GM23338 (cell line): ENCODE data around the gene FGA. TPM values are rescaled to one million over a fixed set of nuclear protein-coding genes. Genes with fewer than 3 reads are reported as not detected.

Experiments used
- ATAC-seq: fragments of 200-7000 bp; cut with Tn5 transposase; 3 replicates; pipeline ENCODE4 v1.9.1; 2020
- DNase-seq: peaks from one replicate; pipeline ENCODE4 v3.0.0-alpha.2; 2015; ENCODE audit warnings: low spot score
- H2AFZ ChIP-seq: fragments of 200-600 bp; sonication (generic); 2 replicates; pipeline ENCODE4 v1.8.0; 2016; ENCODE audit warnings: antibody characterized with exemption, mild to moderate bottlenecking, moderate library complexity
- H3F3A ChIP-seq: fragments of 200-600 bp; sonication (generic); replicated peaks from 2 replicates; pipeline ENCODE4 v1.8.0; 2017; ENCODE audit warnings: antibody characterized with exemption, mixed run types, low read depth
- H3K27ac ChIP-seq: fragments of 200-600 bp; sonication (generic); 2 replicates; pipeline ENCODE4 v1.6.1; 2016; ENCODE audit warnings: low read depth
- H3K27me3 ChIP-seq: fragments of 200-600 bp; sonication (generic); 2 replicates; pipeline ENCODE4 v1.8.0; 2016; ENCODE audit warnings: mild to moderate bottlenecking, mixed run types, moderate library complexity; ENCODE audit not compliant: insufficient read depth
- H3K36me3 ChIP-seq: fragments of 200-600 bp; sonication (generic); 2 replicates; pipeline ENCODE4 v1.8.0; 2016; ENCODE audit warnings: mild to moderate bottlenecking; ENCODE audit not compliant: insufficient read depth
- H3K4me1 ChIP-seq: fragments of 200-600 bp; sonication (generic); 2 replicates; pipeline ENCODE4 v1.8.0; 2016; ENCODE audit warnings: mild to moderate bottlenecking, moderate library complexity; ENCODE audit not compliant: insufficient read depth
- H3K4me2 ChIP-seq: fragments of 200-600 bp; sonication (generic); 2 replicates; pipeline ENCODE4 v1.7.1; 2017; ENCODE audit warnings: mixed run types
- H3K4me3 ChIP-seq: fragments of 200-600 bp; sonication (generic); 2 replicates; pipeline ENCODE4 v1.6.1; 2016; ENCODE audit warnings: mixed run types
- H3K79me2 ChIP-seq: fragments of 200-600 bp; sonication (generic); replicated peaks from 2 replicates; pipeline ENCODE4 v1.8.0; 2017; ENCODE audit warnings: mild to moderate bottlenecking; ENCODE audit not compliant: insufficient read depth
- H3K9me2 ChIP-seq: fragments of 200-600 bp; sonication (generic); 2 replicates; pipeline ENCODE4 v1.8.0; 2017; ENCODE audit not compliant: insufficient read depth
- H4K20me1 ChIP-seq: fragments of 200-600 bp; sonication (generic); replicated peaks from 2 replicates; pipeline ENCODE4 v1.8.0; 2017; ENCODE audit warnings: mild to moderate bottlenecking; ENCODE audit not compliant: insufficient read depth
- H3K27ac Mint-ChIP-seq: 2 replicates; pipeline ENCODE4 v1.8.0; 2020; ENCODE audit warnings: inconsistent platforms, mild to moderate bottlenecking, moderate library complexity, mixed read lengths
- H3K27me3 Mint-ChIP-seq: 3 replicates; pipeline ENCODE4 v1.8.0; 2022; ENCODE audit warnings: low read depth, mild to moderate bottlenecking, moderate library complexity, mixed read lengths, inconsistent platforms; ENCODE audit not compliant: insufficient read depth, poor library complexity
- H3K36me3 Mint-ChIP-seq: 3 replicates; pipeline ENCODE4 v1.8.0; 2021; ENCODE audit warnings: low read depth, mild to moderate bottlenecking, inconsistent platforms, moderate library complexity, mixed read lengths
- H3K4me1 Mint-ChIP-seq: 3 replicates; pipeline ENCODE4 v1.8.0; 2020; ENCODE audit warnings: mild to moderate bottlenecking, inconsistent platforms, mixed read lengths
- H3K4me3 Mint-ChIP-seq: 3 replicates; pipeline ENCODE4 v1.8.0; 2021; ENCODE audit warnings: moderate library complexity, mild to moderate bottlenecking, inconsistent platforms, mixed read lengths
- H3K9me3 Mint-ChIP-seq: 3 replicates; pipeline ENCODE4 v1.8.0; 2020; ENCODE audit warnings: moderate library complexity, mild to moderate bottlenecking, inconsistent platforms, mixed read lengths
- CREB1 ChIP-seq: fragments of 250-450 bp; sonication (Bioruptor Pico); IDR thresholded peaks from 2 replicates; pipeline ENCODE4 v1.5.0; 2020; ENCODE audit warnings: low read depth, mild to moderate bottlenecking, moderate library complexity
- CTCF ChIP-seq, 2 experiments: fragments of 200-600 bp in 1 of 2; sonication (generic) in 1 of 2; conservative IDR thresholded peaks; 2 replicates each; pipeline versions ENCODE4 v1.5.1 to v1.6.1; 2016 to 2017; ENCODE audit warnings: antibody characterized with exemption in 2 of 2, low read depth in 2 of 2, mild to moderate bottlenecking in 2 of 2, moderate library complexity in 1 of 2
- ETS1 ChIP-seq: IDR thresholded peaks from 2 replicates; pipeline ENCODE4 v1.6.1; 2016; ENCODE audit warnings: antibody characterized with exemption
- JUNB ChIP-seq: IDR thresholded peaks from one replicate; pipeline ENCODE4 v1.6.1; 2016; ENCODE audit warnings: antibody characterized with exemption; ENCODE audit not compliant: unreplicated experiment
- ZNF114 ChIP-seq: fragments of 250-450 bp; sonication (Bioruptor Pico); IDR thresholded peaks from 2 replicates; pipeline ENCODE4 v1.5.0; 2020; ENCODE audit warnings: mild to moderate bottlenecking, moderate library complexity
- ZNF331 ChIP-seq: fragments of 250-450 bp; sonication (Bioruptor Pico); IDR thresholded peaks from 2 replicates; pipeline ENCODE4 v1.5.0; 2020; ENCODE audit warnings: low read depth, mild to moderate bottlenecking, moderate library complexity
- ZNF462 ChIP-seq: fragments of 250-450 bp; sonication (Bioruptor Pico); IDR thresholded peaks from 2 replicates; pipeline ENCODE4 v1.5.0; 2020; ENCODE audit warnings: mild to moderate bottlenecking, moderate library complexity
- polyA plus RNA-seq: library from polyadenylated mRNA; unstranded; fragments of >200 nt; fragmentation: Nextera tagmentation; extraction: Ambion mirVana; gene quantifications from 2 replicates; pipeline ENCODE4 v1.2.1, GENCODE V29; 2016
- total RNA-seq: library from RNA; depleted of rRNA; stranded (reverse); fragments of >200 nt; shearing (Covaris generic); gene quantifications from 2 replicates; pipeline ENCODE4 v1.2.3, GENCODE V29; 2014

The FGA gene
- total and polyA plus RNA-seq, 2 experiments from 2014 or later = not detected

GRCh38 chr4:154634058-154634457, 43.5 kb upstream of the FGA start (continued):
- no peak for TF ChIP-seq ZNF462 (CRISPR knock-in tag)

- Histone ChIP-seq H2AFZ (no peak overlapping the region), H3K27ac (no peak overlapping the region), H3K9me2 (peaks cover 4% of the 10 kb centered on the region; the same call in 1 of the 2 replicates), H3F3A (no peaks in the 10 kb centered on the region), H3K27me3 (peaks cover 24% of the 10 kb centered on the region), H4K20me1 (no peaks in the 10 kb centered on the region), H3K4me2 (no peak overlapping the region), H3K79me2 (no peaks in the 10 kb centered on the region), H3K4me3 (no peak overlapping the region), H3K4me1 (peaks cover 11% of the 10 kb centered on the region), H3K36me3 (no peaks in the 10 kb centered on the region)
- no peak overlapping the region for H3K4me3 Mint-ChIP-seq
- DNase-seq (no peak), ATAC-seq (no peak)
- TF ChIP-seq CTCF (conservative IDR thresholded peaks at IDR 0.05; ENCODE audit: low read depth in 2 of 2) (no peak), ETS1 (no peak), CREB1 (CRISPR knock-in tag) (no peak), ZNF462 (CRISPR knock-in tag) (no peak), JUNB (no peak), ZNF114 (no peak), ZNF331 (CRISPR knock-in tag) (no peak)
- peaks cover 4% of the 10 kb centered on the region; the same call in 1 of the 3 replicates for H3K36me3 Mint-ChIP-seq
- no peak overlapping the region for H3K27ac Mint-ChIP-seq
- H3K9me3 Mint-ChIP-seq = peaks cover 3% of the 10 kb centered on the region; the same call in 2 of the 3 replicates
- H3K4me1 Mint-ChIP-seq = peaks cover 11% of the 10 kb centered on the region
- H3K27me3 Mint-ChIP-seq = no peaks in the 10 kb centered on the region
Measured at GRCh38 chr4:154631828-154632227, 41.3 kb upstream of the FGA start.
